Activated B cell treated with CpG ODN at 0.5 μM for 24 hours (primary cell): ENCODE results near the gene LRRC71. TPM values are rescaled to one million over a fixed set of nuclear protein-coding genes. Genes with fewer than 3 reads are reported as not detected.

Experiments
- ATAC-seq: fragments of 200-7000 bp; cut with Tn5 transposase; one replicate; pipeline ENCODE4 v1.10.0; 2021; ENCODE audit warnings: low read depth, mild to moderate bottlenecking, moderate library complexity
- CTCF ChIA-PET: fragments of 350-600 bp; sonication (Branson Sonifier 250); formaldehyde crosslinking; loops from one replicate; lab custom pipeline; 2021; ENCODE audit warnings: antibody characterized with exemption; lab: Charles Lee
- POLR2A ChIA-PET: fragments of 350-600 bp; sonication (Branson Sonifier 250); formaldehyde crosslinking; loops from one replicate; lab custom pipeline; 2021; ENCODE audit warnings: antibody characterized with exemption; lab: Charles Lee
- DNase-seq: peaks from one replicate; pipeline ENCODE4 v3.0.0; 2022
- H3K27ac Mint-ChIP-seq: one replicate; pipeline ENCODE4 v1.8.0; 2020; ENCODE audit warnings: mixed read lengths
- H3K27me3 Mint-ChIP-seq: one replicate; pipeline ENCODE4 v1.8.0; 2021; ENCODE audit warnings: mixed read lengths
- H3K36me3 Mint-ChIP-seq: one replicate; pipeline ENCODE4 v1.8.0; 2021; ENCODE audit warnings: low read depth, mixed read lengths
- H3K4me1 Mint-ChIP-seq: one replicate; pipeline ENCODE4 v1.8.0; 2021; ENCODE audit warnings: mixed read lengths
- H3K4me3 Mint-ChIP-seq: one replicate; pipeline ENCODE4 v1.8.0; 2020; ENCODE audit warnings: mild to moderate bottlenecking, mixed read lengths
- H3K9me3 Mint-ChIP-seq: one replicate; pipeline ENCODE4 v1.8.0; 2020; ENCODE audit warnings: mixed read lengths
- intact Hi-C: fragments of 100-400 bp; cut with micrococcal nuclease; formaldehyde crosslinking; loops from one replicate; pipeline ENCODE4 v1.15.1; 2024
- total RNA-seq: library from RNA; stranded (reverse); gene quantifications from 2 replicates; pipeline ENCODE4 v1.2.3, GENCODE V29; 2022
- TF ChIP-seq, protein P1 (sequence below): fragments of 200-600 bp; IDR thresholded peaks from one replicate; pipeline ENCODE4 v1.8.0; 2022; ENCODE audit warnings: antibody characterized with exemption, mild to moderate bottlenecking

Gene LRRC71
- total RNA-seq, 1 donor from 2014 or later: not detected

DNA sequence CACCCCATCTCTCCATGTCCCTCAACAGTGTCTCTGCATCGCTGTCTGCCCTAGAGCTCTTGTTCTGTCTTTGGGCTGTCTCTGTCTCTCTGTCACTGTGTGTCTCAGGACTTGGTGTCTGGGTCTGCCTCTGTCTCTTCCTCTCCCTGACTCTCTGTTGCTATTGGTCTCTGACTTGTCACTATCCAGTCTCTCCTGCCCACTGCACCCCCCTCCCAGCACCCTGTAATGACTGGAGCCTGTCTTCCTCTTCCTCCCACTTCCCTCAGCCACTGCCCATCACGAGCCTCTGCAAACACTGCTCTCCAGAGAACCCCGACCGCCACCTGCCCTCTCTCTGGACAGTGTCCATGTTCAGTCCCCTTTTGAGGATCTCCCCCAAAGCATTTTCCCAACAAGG lies 14.8 kb upstream of the LRRC71 start:
- Mint-ChIP-seq H3K4me1 (no peaks in the 10 kb centered on the region), H3K27ac (no peak overlapping the region), H3K9me3 (no peaks in the 10 kb centered on the region), H3K4me3 (no peak overlapping the region), H3K36me3 (no peaks in the 10 kb centered on the region), H3K27me3 (peaks cover 25% of the 10 kb centered on the region)
- intact Hi-C loops: no loop called here
- TF ChIP-seq, protein P1, sequence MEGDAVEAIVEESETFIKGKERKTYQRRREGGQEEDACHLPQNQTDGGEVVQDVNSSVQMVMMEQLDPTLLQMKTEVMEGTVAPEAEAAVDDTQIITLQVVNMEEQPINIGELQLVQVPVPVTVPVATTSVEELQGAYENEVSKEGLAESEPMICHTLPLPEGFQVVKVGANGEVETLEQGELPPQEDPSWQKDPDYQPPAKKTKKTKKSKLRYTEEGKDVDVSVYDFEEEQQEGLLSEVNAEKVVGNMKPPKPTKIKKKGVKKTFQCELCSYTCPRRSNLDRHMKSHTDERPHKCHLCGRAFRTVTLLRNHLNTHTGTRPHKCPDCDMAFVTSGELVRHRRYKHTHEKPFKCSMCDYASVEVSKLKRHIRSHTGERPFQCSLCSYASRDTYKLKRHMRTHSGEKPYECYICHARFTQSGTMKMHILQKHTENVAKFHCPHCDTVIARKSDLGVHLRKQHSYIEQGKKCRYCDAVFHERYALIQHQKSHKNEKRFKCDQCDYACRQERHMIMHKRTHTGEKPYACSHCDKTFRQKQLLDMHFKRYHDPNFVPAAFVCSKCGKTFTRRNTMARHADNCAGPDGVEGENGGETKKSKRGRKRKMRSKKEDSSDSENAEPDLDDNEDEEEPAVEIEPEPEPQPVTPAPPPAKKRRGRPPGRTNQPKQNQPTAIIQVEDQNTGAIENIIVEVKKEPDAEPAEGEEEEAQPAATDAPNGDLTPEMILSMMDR: no peak
- ChIA-PET POLR2A (no interaction called here), CTCF (no interaction called here)
- ATAC-seq (no peak), DNase-seq (no peak)

DNA sequence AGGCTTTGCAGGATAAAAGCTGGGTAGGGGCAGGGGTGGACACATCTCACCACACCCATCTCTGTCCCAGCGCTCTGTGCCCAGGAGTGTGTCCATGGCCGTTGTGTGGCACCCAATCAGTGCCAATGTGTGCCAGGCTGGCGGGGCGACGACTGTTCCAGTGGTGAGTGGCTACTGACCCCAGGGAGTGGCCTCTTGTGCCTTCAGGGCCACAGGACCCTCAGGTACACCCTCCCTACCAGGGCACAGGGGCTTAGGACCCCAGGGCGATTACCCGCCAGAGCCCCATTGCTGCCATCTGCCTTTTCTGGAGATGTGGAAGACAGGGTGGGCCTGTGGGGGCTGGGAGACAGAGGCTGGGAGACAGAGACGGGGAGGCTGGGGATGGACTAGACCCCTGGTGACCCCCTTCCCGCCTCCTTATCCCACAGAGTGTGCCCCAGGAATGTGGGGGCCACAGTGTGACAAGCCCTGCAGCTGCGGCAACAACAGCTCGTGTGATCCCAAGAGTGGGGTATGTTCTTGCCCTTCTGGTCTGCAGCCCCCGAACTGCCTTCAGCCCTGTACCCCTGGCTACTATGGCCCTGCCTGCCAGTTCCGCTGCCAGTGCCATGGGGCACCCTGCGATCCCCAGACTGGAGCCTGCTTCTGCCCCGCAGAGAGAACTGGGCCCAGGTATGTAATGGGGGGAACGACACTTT lies 14.1 kb upstream of the LRRC71 start:
- H3K9me3 Mint-ChIP-seq: no peaks in the 10 kb centered on the region
- POLR2A ChIA-PET: no interaction called here
- TF ChIP-seq, protein P1: no peak
- no peaks in the 10 kb centered on the region for H3K36me3 Mint-ChIP-seq
- intact Hi-C loops: no loop called here
- no peaks in the 10 kb centered on the region for H3K4me1 Mint-ChIP-seq
- CTCF ChIA-PET: no interaction called here
- H3K4me3 Mint-ChIP-seq: no peak overlapping the region
- H3K27me3 Mint-ChIP-seq: peaks cover 22% of the 10 kb centered on the region
- H3K27ac Mint-ChIP-seq: no peak overlapping the region
- no peak for DNase-seq
- ATAC-seq: no peak

DNA sequence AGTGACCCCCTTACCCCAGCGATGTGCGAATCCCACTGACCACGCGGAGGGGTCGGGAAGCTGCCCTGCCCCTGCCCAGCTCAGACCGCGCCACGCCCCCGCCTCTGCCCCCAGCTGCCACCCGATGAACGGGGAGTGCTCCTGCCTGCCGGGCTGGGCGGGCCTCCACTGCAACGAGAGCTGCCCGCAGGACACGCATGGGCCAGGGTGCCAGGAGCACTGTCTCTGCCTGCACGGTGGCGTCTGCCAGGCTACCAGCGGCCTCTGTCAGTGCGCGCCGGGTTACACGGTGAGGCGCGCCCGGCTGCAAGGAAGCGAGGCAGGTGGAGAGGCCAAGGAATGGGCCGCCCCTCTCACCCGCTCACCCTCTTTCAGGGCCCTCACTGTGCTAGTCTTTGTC lies 11.9 kb upstream of the LRRC71 start:
- ATAC-seq (no peak), DNase-seq (no peak)
- intact Hi-C loops: no loop called here
- Mint-ChIP-seq H3K4me1 (no peaks in the 10 kb centered on the region), H3K27me3 (peaks cover 19% of the 10 kb centered on the region), H3K27ac (no peak overlapping the region), H3K36me3 (no peaks in the 10 kb centered on the region), H3K9me3 (no peaks in the 10 kb centered on the region), H3K4me3 (no peak overlapping the region)
- ChIA-PET CTCF (no interaction called here), POLR2A (no interaction called here)
- TF ChIP-seq, protein P1: no peak

DNA sequence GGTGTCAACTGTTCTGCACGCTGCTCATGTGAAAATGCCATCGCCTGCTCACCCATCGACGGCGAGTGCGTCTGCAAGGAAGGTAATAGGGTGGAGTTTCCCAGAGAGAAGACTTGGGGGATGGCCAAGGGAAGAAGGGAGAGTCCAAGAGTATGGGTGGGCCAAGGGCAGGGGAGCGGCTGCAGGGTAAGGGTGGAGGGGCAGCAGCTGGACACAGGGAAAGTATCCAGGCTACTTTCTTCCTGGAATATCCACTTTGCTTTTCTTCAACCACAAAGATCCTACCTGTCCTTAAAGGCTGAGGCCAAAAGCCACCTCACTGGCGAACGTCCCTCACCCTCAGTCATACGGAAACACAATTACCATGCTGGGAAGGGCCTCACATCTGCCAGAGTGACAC lies 11.5 kb upstream of the LRRC71 start:
- TF ChIP-seq, protein P1: no peak
- Mint-ChIP-seq H3K27me3 (peaks cover 22% of the 10 kb centered on the region), H3K27ac (no peak overlapping the region), H3K9me3 (no peaks in the 10 kb centered on the region), H3K4me1 (no peaks in the 10 kb centered on the region), H3K4me3 (no peak overlapping the region), H3K36me3 (no peaks in the 10 kb centered on the region)
- intact Hi-C loops: no loop called here
- POLR2A ChIA-PET: no interaction called here
- ATAC-seq (no peak), DNase-seq (no peak)
- CTCF ChIA-PET: interaction anchor here (0.9 to 1.3 kb wide), 2 partner anchors 19 to 112 kb away, joined by 3 to 4 read pairs; no protein-coding TSS in a partner anchor

DNA sequence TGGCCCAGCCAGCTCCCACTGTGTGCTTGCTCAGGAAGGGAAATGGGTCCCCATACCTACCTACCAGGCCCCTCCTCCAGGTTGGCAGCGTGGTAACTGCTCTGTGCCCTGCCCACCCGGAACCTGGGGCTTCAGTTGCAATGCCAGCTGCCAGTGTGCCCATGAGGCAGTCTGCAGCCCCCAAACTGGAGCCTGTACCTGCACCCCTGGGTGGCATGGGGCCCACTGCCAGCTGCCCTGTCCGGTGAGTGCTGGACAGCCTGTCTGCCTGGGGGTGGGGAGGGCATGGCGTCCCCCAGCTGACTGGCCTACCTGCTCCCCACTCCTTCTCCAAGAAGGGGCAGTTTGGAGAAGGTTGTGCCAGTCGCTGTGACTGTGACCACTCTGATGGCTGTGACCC lies 10.8 kb upstream of the LRRC71 start:
- Mint-ChIP-seq H3K4me3 (no peak overlapping the region), H3K9me3 (no peaks in the 10 kb centered on the region), H3K27me3 (peaks cover 28% of the 10 kb centered on the region), H3K36me3 (no peaks in the 10 kb centered on the region), H3K27ac (no peak overlapping the region), H3K4me1 (no peaks in the 10 kb centered on the region)
- TF ChIP-seq, protein P1: no peak
- DNase-seq (no peak), ATAC-seq (no peak)
- POLR2A ChIA-PET: no interaction called here
- intact Hi-C loops: loop anchor here (5.0 kb wide), 1 partner anchor 248 kb away; no protein-coding TSS in a partner anchor
- CTCF ChIA-PET: interaction anchor here (0.9 to 1.3 kb wide), 2 partner anchors 20 to 112 kb away, joined by 3 to 4 read pairs; no protein-coding TSS in a partner anchor
